ENCODE data around the gene TCTN1.

TCTN1 gene

GRCh38 chr12:110615171-110615570, 1.2 kb downstream of the TCTN1 start:
- no peaks in the 10 kb centered on the region for H3K27me3 ChIP-seq (ENCODE audit: insufficient read depth, low read length)

GRCh38 chr12:110616471-110617115, 2.7 kb downstream of the TCTN1 start:
- WGBS, result 93% methylated on average over 5 of the region's 5 CpGs
- no peak overlapping the region for H3K9ac ChIP-seq (ENCODE audit: low read depth, low read length)
- H3K27ac ChIP-seq (ENCODE audit: low read depth, low read length), result no peak overlapping the region
- H3K4me3 ChIP-seq (ENCODE audit: low read length), result no peak overlapping the region
- H3K4me1 ChIP-seq (ENCODE audit: insufficient read depth, low read length), result peaks cover 4% of the 10 kb centered on the region; the same call in 1 of the 2 replicates
- H3K9me3 ChIP-seq (ENCODE audit: insufficient read depth, low read depth, low read length), result no peaks in the 10 kb centered on the region
- H3K27me3 ChIP-seq (ENCODE audit: insufficient read depth, low read length), result no peaks in the 10 kb centered on the region
- no peaks in the 10 kb centered on the region for H3K36me3 ChIP-seq (ENCODE audit: insufficient read depth, low read length)

More at GRCh38 chr12:110615171-110615570, 1.2 kb downstream of the TCTN1 start:
- Histone ChIP-seq H3K4me1 (ENCODE audit: insufficient read depth, low read length) (peaks cover 4% of the 10 kb centered on the region; the same call in 1 of the 2 replicates), H3K27ac (ENCODE audit: low read depth, low read length) (no peak overlapping the region), H3K4me3 (ENCODE audit: low read length) (no peak overlapping the region), H3K9ac (ENCODE audit: low read depth, low read length) (no peak overlapping the region), H3K9me3 (ENCODE audit: insufficient read depth, low read depth, low read length) (no peaks in the 10 kb centered on the region), H3K36me3 (ENCODE audit: insufficient read depth, low read length) (no peaks in the 10 kb centered on the region)
- WGBS, result 91% methylated on average over 8 of the region's 8 CpGs

DNA sequence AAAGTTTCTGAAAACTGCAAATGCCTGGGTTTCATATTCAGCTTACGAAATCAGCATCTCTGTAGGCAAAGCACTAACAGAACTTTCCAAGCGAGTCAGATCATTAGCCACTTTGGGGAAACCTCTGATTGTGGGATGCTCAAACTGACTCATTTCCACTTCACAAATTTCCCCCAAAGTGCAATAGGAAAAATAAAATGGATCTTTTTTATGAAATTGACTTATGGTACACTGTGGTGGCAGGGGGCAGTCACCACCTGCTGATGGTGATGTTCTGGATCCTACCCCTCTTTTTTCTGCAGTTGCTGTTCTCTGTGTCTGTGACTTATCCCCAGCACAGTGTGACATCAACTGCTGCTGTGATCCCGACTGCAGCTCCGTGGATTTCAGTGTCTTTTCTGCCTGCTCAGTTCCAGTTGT, 5.6 kb downstream of the TCTN1 start:
- no peak overlapping the region for H3K27ac ChIP-seq (ENCODE audit: low read depth, low read length)
- H3K9ac ChIP-seq (ENCODE audit: low read depth, low read length), result no peak overlapping the region
- no peaks in the 10 kb centered on the region for H3K9me3 ChIP-seq (ENCODE audit: insufficient read depth, low read depth, low read length)
- no peak overlapping the region for H3K4me3 ChIP-seq (ENCODE audit: low read length)
- H3K36me3 ChIP-seq (ENCODE audit: insufficient read depth, low read length), result no peaks in the 10 kb centered on the region
- H3K4me1 ChIP-seq (ENCODE audit: insufficient read depth, low read length), result peaks cover 1% of the 10 kb centered on the region; the same call in 1 of the 2 replicates
- no peaks in the 10 kb centered on the region for H3K27me3 ChIP-seq (ENCODE audit: insufficient read depth, low read length)
- WGBS, result 69% methylated on average over 4 of the region's 4 CpGs

DNA sequence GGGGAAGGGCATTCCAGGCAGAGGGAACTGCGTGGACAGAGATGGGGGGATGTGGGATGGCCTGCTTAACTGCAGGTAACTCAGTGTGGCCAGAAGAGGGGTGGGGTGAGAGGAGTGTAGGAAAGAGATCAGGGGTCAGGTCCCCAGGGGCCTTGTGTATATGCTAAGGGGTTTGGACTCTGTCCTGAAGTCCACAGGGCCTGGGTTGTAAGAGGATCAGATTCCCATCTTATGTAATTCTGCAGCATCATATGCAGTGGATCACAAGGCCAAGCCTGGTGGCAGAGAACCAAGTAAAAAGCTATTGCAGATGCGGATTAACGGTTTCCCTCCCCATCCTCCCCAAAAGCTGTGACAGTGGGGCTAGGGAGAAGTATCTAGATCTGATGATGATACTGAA, 8.7 kb downstream of the TCTN1 start:
- H3K4me3 ChIP-seq (ENCODE audit: low read length), result no peak overlapping the region
- H3K9me3 ChIP-seq (ENCODE audit: insufficient read depth, low read depth, low read length), result no peaks in the 10 kb centered on the region
- no peak overlapping the region for H3K9ac ChIP-seq (ENCODE audit: low read depth, low read length)
- 0 out of 2 replicates have a peak, but pooled peaks cover 1% of the 10 kb centered on the region for H3K36me3 ChIP-seq (ENCODE audit: insufficient read depth, low read length)
- WGBS, result 98% methylated on average over 3 of the region's 3 CpGs
- H3K4me1 ChIP-seq (ENCODE audit: insufficient read depth, low read length), result no peaks in the 10 kb centered on the region
- H3K27me3 ChIP-seq (ENCODE audit: insufficient read depth, low read length), result no peaks in the 10 kb centered on the region
- H3K27ac ChIP-seq (ENCODE audit: low read depth, low read length), result no peak overlapping the region

DNA sequence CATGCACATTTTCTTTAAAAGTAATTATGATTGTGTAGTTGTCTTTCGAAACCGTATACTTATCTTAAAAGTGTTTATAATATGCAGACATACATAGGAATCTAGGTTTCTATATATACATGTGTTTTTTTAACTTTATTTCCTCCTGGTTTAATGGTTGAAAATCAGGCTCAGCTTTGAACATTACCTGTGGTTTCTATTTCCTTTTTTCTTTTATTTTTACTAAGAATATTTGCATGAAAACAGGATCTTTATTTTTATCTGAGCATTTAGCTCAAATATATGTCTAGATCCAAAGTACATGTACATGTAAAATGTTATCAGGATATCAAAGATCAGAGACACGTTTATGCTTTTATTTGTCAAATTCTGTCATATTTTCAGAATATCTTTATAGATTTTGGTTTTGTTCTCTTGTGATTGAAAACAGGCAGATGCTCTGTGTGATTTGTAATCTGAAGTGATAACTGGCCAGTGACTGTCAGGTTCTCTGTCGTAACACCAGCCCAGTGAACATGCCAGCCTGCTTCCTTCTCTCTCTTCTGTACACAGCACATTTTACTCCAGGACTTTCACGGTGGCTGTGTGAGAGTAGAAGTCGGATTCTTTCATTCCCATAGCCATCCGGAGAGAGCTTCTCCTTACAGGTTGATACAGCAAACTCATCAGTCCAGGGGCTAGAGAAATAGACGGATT, 13.7 kb downstream of the TCTN1 start:
- no peak overlapping the region for H3K4me3 ChIP-seq (ENCODE audit: low read length)
- 90% methylated on average over 5 of the region's 8 CpGs for WGBS
- H3K9me3 ChIP-seq (ENCODE audit: insufficient read depth, low read depth, low read length), result no peaks in the 10 kb centered on the region
- no peaks in the 10 kb centered on the region for H3K4me1 ChIP-seq (ENCODE audit: insufficient read depth, low read length)
- no peaks in the 10 kb centered on the region for H3K27me3 ChIP-seq (ENCODE audit: insufficient read depth, low read length)
- H3K36me3 ChIP-seq (ENCODE audit: insufficient read depth, low read length), result peaks cover 14% of the 10 kb centered on the region; the same call in 1 of the 2 replicates
- no peak overlapping the region for H3K9ac ChIP-seq (ENCODE audit: low read depth, low read length)
- H3K27ac ChIP-seq (ENCODE audit: low read depth, low read length), result no peak overlapping the region

- Histone ChIP-seq H3K9ac (ENCODE audit: low read depth, low read length) (no peak overlapping the region), H3K4me3 (ENCODE audit: low read length) (no peak overlapping the region), H3K27ac (ENCODE audit: low read depth, low read length) (no peak overlapping the region), H3K4me1 (ENCODE audit: insufficient read depth, low read length) (no peaks in the 10 kb centered on the region), H3K9me3 (ENCODE audit: insufficient read depth, low read depth, low read length) (no peaks in the 10 kb centered on the region), H3K27me3 (ENCODE audit: insufficient read depth, low read length) (no peaks in the 10 kb centered on the region), H3K36me3 (ENCODE audit: insufficient read depth, low read length) (no peaks in the 10 kb centered on the region)
These were observed 21.1 kb downstream of the TCTN1 start for GRCh38 chr12:110635055-110635454.

DNA sequence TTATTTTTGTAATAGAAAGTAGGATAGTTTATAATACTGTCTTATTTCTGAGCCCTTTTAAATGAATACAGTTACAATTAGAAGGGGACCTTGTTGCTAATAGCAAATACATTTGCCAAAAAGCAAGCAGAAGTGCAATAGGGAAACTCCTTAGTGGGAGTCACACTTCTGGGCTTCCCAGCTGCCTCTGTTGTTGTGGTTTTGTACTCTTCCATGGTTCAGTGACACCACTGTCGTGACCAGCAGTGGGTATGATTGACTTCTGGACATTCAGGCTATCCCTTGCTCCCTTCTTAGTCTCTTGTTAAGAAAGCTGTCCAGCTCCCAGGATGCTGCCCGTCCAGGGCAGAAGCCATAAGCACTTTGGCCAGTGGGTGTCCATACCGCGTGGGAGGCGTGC, 22.6 kb downstream of the TCTN1 start:
- Histone ChIP-seq H3K9ac (ENCODE audit: low read depth, low read length) (no peak overlapping the region), H3K4me1 (ENCODE audit: insufficient read depth, low read length) (peaks cover 4% of the 10 kb centered on the region), H3K27me3 (ENCODE audit: insufficient read depth, low read length) (no peaks in the 10 kb centered on the region), H3K36me3 (ENCODE audit: insufficient read depth, low read length) (no peaks in the 10 kb centered on the region), H3K9me3 (ENCODE audit: insufficient read depth, low read depth, low read length) (no peaks in the 10 kb centered on the region), H3K4me3 (ENCODE audit: low read length) (no peak overlapping the region), H3K27ac (ENCODE audit: low read depth, low read length) (no peak overlapping the region)
- WGBS, result 93% methylated on average over 5 of the region's 5 CpGs

- 85% methylated on average over 3 of the region's 3 CpGs for WGBS
These were observed 24.0 kb downstream of the TCTN1 start for GRCh38 chr12:110637869-110638441.

GRCh38 chr12:110638796-110639195, 24.9 kb downstream of the TCTN1 start:
- peaks cover 10% of the 10 kb centered on the region for H3K4me1 ChIP-seq (ENCODE audit: insufficient read depth, low read length)
- 89% methylated on average over 5 of the region's 5 CpGs for WGBS

More at GRCh38 chr12:110637869-110638441, 24.0 kb downstream of the TCTN1 start:
- Histone ChIP-seq H3K9me3 (ENCODE audit: insufficient read depth, low read depth, low read length) (no peaks in the 10 kb centered on the region), H3K9ac (ENCODE audit: low read depth, low read length) (no peak overlapping the region), H3K27me3 (ENCODE audit: insufficient read depth, low read length) (no peaks in the 10 kb centered on the region), H3K27ac (ENCODE audit: low read depth, low read length) (no peak overlapping the region), H3K36me3 (ENCODE audit: insufficient read depth, low read length) (no peaks in the 10 kb centered on the region), H3K4me3 (ENCODE audit: low read length) (no peak overlapping the region), H3K4me1 (ENCODE audit: insufficient read depth, low read length) (peaks cover 10% of the 10 kb centered on the region)

GRCh38 chr12:110639336-110640141, 25.6 kb downstream of the TCTN1 start:
- Histone ChIP-seq H3K27me3 (ENCODE audit: insufficient read depth, low read length) (no peaks in the 10 kb centered on the region), H3K4me1 (ENCODE audit: insufficient read depth, low read length) (peaks cover 10% of the 10 kb centered on the region), H3K4me3 (ENCODE audit: low read length) (no peak overlapping the region), H3K36me3 (ENCODE audit: insufficient read depth, low read length) (no peaks in the 10 kb centered on the region), H3K9ac (ENCODE audit: low read depth, low read length) (no peak overlapping the region), H3K9me3 (ENCODE audit: insufficient read depth, low read depth, low read length) (no peaks in the 10 kb centered on the region), H3K27ac (ENCODE audit: low read depth, low read length) (no peak overlapping the region)
- 93% methylated on average over 7 of the region's 7 CpGs for WGBS

More at GRCh38 chr12:110638796-110639195, 24.9 kb downstream of the TCTN1 start:
- H3K27ac ChIP-seq (ENCODE audit: low read depth, low read length), result no peak overlapping the region; the same call in 1 of the 2 replicates
- no peak overlapping the region for H3K9ac ChIP-seq (ENCODE audit: low read depth, low read length)
- no peaks in the 10 kb centered on the region for H3K36me3 ChIP-seq (ENCODE audit: insufficient read depth, low read length)
- H3K9me3 ChIP-seq (ENCODE audit: insufficient read depth, low read depth, low read length), result no peaks in the 10 kb centered on the region
- no peaks in the 10 kb centered on the region for H3K27me3 ChIP-seq (ENCODE audit: insufficient read depth, low read length)
- no peak overlapping the region for H3K4me3 ChIP-seq (ENCODE audit: low read length)
